SK-MEL-5 (cell line): ENCODE results near the gene HLA-DMB. TPM values are rescaled to one million over a fixed set of nuclear protein-coding genes. Genes with fewer than 3 reads are reported as not detected.
A peak's percentile ranks its signal among the peaks of the same experiment; 100 is the strongest.

Experiments
- DNase-seq: peaks from one replicate; pipeline ENCODE4 v3.0.0-alpha.2; 2016; ENCODE audit warnings: low read depth, low spot score
- in situ Hi-C: cut with HindIII; loops from 2 replicates; pipeline ENCODE4 v1.10.0; 2016; ENCODE audit warnings: low sequenced_read_pairs, high pct_unique_total_duplicates, low pct_unique_long_range_greater_than_20kb
- polyA plus RNA-seq, 2 experiments: library from polyadenylated mRNA; depleted of rRNA; stranded (reverse); fragments of >200 nt; gene quantifications; 2 replicates each; pipeline ENCODE4 v1.2.3, GENCODE V29; 2015
- total RNA-seq: library from RNA; depleted of rRNA; stranded (reverse); fragments of >200 nt; shearing (Covaris generic); gene quantifications from 2 replicates; pipeline ENCODE4 v1.2.3, GENCODE V29; 2014; rRNA removed

Gene HLA-DMB
- total RNA-seq, result 1.9 and 2.6 TPM in 2 replicates
- polyA plus RNA-seq (2015; cell fraction: cytosol; rRNA removed), result 5.0 and 8.1 TPM in 2 replicates
- 0.75 and 4.3 TPM in 2 replicates for polyA plus RNA-seq (2015; cell fraction: nucleus; rRNA removed)

GRCh38 chr6:32940656-32941213 lies at the start of gene HLA-DMB:
HLA-DMB (minus strand) TSS chr6:32941028; CDS start chr6:32940807, 221 bp downstream.
- in situ Hi-C loops, result no loop called here
- DNase-seq, result peak; percentile 89

GRCh38 chr6:32989368-32989767 lies 48.5 kb upstream of the HLA-DMB start:
- DNase-seq, result no peak
- in situ Hi-C loops, result loop anchor here (25.0 kb wide), 1 partner anchor 98 kb away; the partner anchor contains the start of gene HLA-DPB1

GRCh38 chr6:32984622-32985389 lies 44.0 kb upstream of the HLA-DMB start:
- in situ Hi-C loops, result loop anchor here (25.0 kb wide), 1 partner anchor 102 kb away; the partner anchor contains the start of gene HLA-DPB1

GRCh38 chr6:32983964-32984621 lies 43.3 kb upstream of the HLA-DMB start:
- DNase-seq, result no peak
- in situ Hi-C loops, result loop anchor here (25.0 kb wide), 1 partner anchor 103 kb away; the partner anchor contains the start of gene HLA-DPB1

More at GRCh38 chr6:32984622-32985389, 44.0 kb upstream of the HLA-DMB start:
- DNase-seq, result peak; percentile 90

GRCh38 chr6:32983493-32983848 lies 42.6 kb upstream of the HLA-DMB start:
- DNase-seq, result no peak
- in situ Hi-C loops, result loop anchor here (25.0 kb wide), 1 partner anchor 104 kb away; the partner anchor contains the start of gene HLA-DPB1

- in situ Hi-C loops, result loop anchor here (25.0 kb wide), 1 partner anchor 104 kb away; the partner anchor contains the start of gene HLA-DPB1
Observed at GRCh38 chr6:32982702-32983492, 42.1 kb upstream of the HLA-DMB start.

GRCh38 chr6:32982084-32982701 lies 41.4 kb upstream of the HLA-DMB start:
- in situ Hi-C loops, result loop anchor here (25.0 kb wide), 1 partner anchor 105 kb away; the partner anchor contains the start of gene HLA-DPB1

More at GRCh38 chr6:32982702-32983492, 42.1 kb upstream of the HLA-DMB start:
- peak; percentile 32 for DNase-seq

GRCh38 chr6:32980488-32981038 lies 39.7 kb upstream of the HLA-DMB start:
- DNase-seq, result no peak
- in situ Hi-C loops, result loop anchor here (25.0 kb wide), 1 partner anchor 107 kb away; the partner anchor contains the start of gene HLA-DPB1

More at GRCh38 chr6:32982084-32982701, 41.4 kb upstream of the HLA-DMB start:
- DNase-seq, result no peak

GRCh38 chr6:32979720-32980487 lies 39.1 kb upstream of the HLA-DMB start:
- in situ Hi-C loops, result loop anchor here (25.0 kb wide), 1 partner anchor 107 kb away; the partner anchor contains the start of gene HLA-DPB1

GRCh38 chr6:32977953-32978324 lies 37.1 kb upstream of the HLA-DMB start:
- in situ Hi-C loops, result loop anchor here (25.0 kb wide), 1 partner anchor 109 kb away; the partner anchor contains the start of gene HLA-DPB1
- DNase-seq, result no peak

More at GRCh38 chr6:32979720-32980487, 39.1 kb upstream of the HLA-DMB start:
- DNase-seq, result no peak

GRCh38 chr6:32977272-32977952 lies 36.6 kb upstream of the HLA-DMB start:
- in situ Hi-C loops, result loop anchor here (25.0 kb wide), 1 partner anchor 110 kb away; the partner anchor contains the start of gene HLA-DPB1
- no peak for DNase-seq

- no peak for DNase-seq
- in situ Hi-C loops, result loop anchor here (25.0 kb wide), 1 partner anchor 111 kb away; the partner anchor contains the start of gene HLA-DPB1
Observed at GRCh38 chr6:32976334-32977069, 35.7 kb upstream of the HLA-DMB start.

GRCh38 chr6:32975886-32976285 lies 35.1 kb upstream of the HLA-DMB start:
- in situ Hi-C loops, result loop anchor here (25.0 kb wide), 1 partner anchor 111 kb away; the partner anchor contains the start of gene HLA-DPB1
- DNase-seq, result no peak
